WTC11 (cell line): ENCODE data around the gene ADGRE2. TPM values are rescaled to one million over a fixed set of nuclear protein-coding genes. Genes with fewer than 3 reads are reported as not detected.

Source experiments
- ATAC-seq: fragments of 200-7000 bp; cut with Tn5 transposase; 2 replicates; pipeline ENCODE4 v1.10.0; 2021; ENCODE audit warnings: mild to moderate bottlenecking, moderate library complexity
- CTCF ChIA-PET: fragments of 300-600 bp; sonication (Branson Sonifier 250); formaldehyde crosslinking; loops from one replicate; lab custom pipeline; 2021; ENCODE audit warnings: antibody characterized with exemption; lab: Charles Lee
- POLR2A ChIA-PET: fragments of 350-600 bp; sonication (Branson Sonifier 250); formaldehyde crosslinking; loops from one replicate; lab custom pipeline; 2021; ENCODE audit warnings: antibody characterized with exemption; lab: Charles Lee
- DNase-seq: peaks from one replicate; pipeline ENCODE4 v3.0.0; 2021; ENCODE audit warnings: low spot score
- H3K27ac Mint-ChIP-seq: 2 replicates; pipeline ENCODE4 v1.8.0; 2021; ENCODE audit warnings: mixed read lengths
- H3K27me3 Mint-ChIP-seq: 2 replicates; pipeline ENCODE4 v1.8.0; 2021; ENCODE audit warnings: low read depth, mild to moderate bottlenecking, moderate library complexity, mixed read lengths
- H3K36me3 Mint-ChIP-seq: 2 replicates; pipeline ENCODE4 v1.8.0; 2021; ENCODE audit warnings: mixed read lengths
- H3K4me1 Mint-ChIP-seq: 2 replicates; pipeline ENCODE4 v1.8.0; 2022; ENCODE audit warnings: mixed read lengths
- H3K4me3 Mint-ChIP-seq: 2 replicates; pipeline ENCODE4 v1.8.0; 2021; ENCODE audit warnings: mild to moderate bottlenecking, moderate library complexity, mixed read lengths
- H3K9me3 Mint-ChIP-seq: 2 replicates; pipeline ENCODE4 v1.8.0; 2021; ENCODE audit warnings: mixed read lengths
- AFF4 ChIP-seq: sonication (generic); formaldehyde crosslinking; IDR thresholded peaks from 2 replicates; pipeline ENCODE4 v1.8.1; 2023; ENCODE audit warnings: mild to moderate bottlenecking, missing genetic modification reagents, borderline replicate concordance
- ELF4 ChIP-seq: sonication (generic); formaldehyde crosslinking; IDR thresholded peaks from 2 replicates; pipeline ENCODE4 v1.8.1; 2022; ENCODE audit warnings: low read depth, mild to moderate bottlenecking, moderate library complexity, missing genetic modification reagents
- ETV6 ChIP-seq: sonication (generic); formaldehyde crosslinking; IDR thresholded peaks from 2 replicates; pipeline ENCODE4 v1.8.1; 2022; ENCODE audit warnings: mild to moderate bottlenecking, missing genetic modification reagents
- GTF2I ChIP-seq: fragments of 250-450 bp; sonication (Bioruptor Pico); conservative IDR thresholded peaks from 2 replicates; pipeline ENCODE4 v1.4.0; 2021; ENCODE audit warnings: mild to moderate bottlenecking
- JUN ChIP-seq: sonication (generic); formaldehyde crosslinking; IDR thresholded peaks from 2 replicates; pipeline ENCODE4 v1.8.0; 2023; ENCODE audit warnings: mild to moderate bottlenecking, missing genetic modification reagents
- MYBL2 ChIP-seq: sonication (generic); formaldehyde crosslinking; IDR thresholded peaks from 2 replicates; pipeline ENCODE4 v1.8.1; 2023; ENCODE audit warnings: mild to moderate bottlenecking, moderate library complexity, missing genetic modification reagents
- NFYB ChIP-seq: sonication (generic); formaldehyde crosslinking; conservative IDR thresholded peaks from 2 replicates; pipeline ENCODE4 v1.8.0; 2022; ENCODE audit warnings: low read depth, missing genetic modification reagents
- PRDM15 ChIP-seq: sonication (generic); formaldehyde crosslinking; IDR thresholded peaks from 2 replicates; pipeline ENCODE4 v1.8.0; 2022; ENCODE audit warnings: missing genetic modification reagents
- RELA ChIP-seq: sonication (generic); formaldehyde crosslinking; IDR thresholded peaks from 2 replicates; pipeline ENCODE4 v1.8.1; 2022; ENCODE audit warnings: missing genetic modification reagents, mild to moderate bottlenecking, borderline replicate concordance
- SP1 ChIP-seq: sonication (generic); formaldehyde crosslinking; conservative IDR thresholded peaks from 2 replicates; pipeline ENCODE4 v1.8.1; 2022; ENCODE audit warnings: missing genetic modification reagents
- TEAD1 ChIP-seq: sonication (generic); formaldehyde crosslinking; IDR thresholded peaks from 2 replicates; pipeline ENCODE4 v1.8.0; 2022; ENCODE audit warnings: mild to moderate bottlenecking, missing genetic modification reagents
- USF1 ChIP-seq: sonication (generic); formaldehyde crosslinking; IDR thresholded peaks from 2 replicates; pipeline ENCODE4 v1.8.0; 2022; ENCODE audit warnings: mild to moderate bottlenecking, missing genetic modification reagents
- ZNF416 ChIP-seq: fragments of 250-450 bp; sonication (Bioruptor Pico); IDR thresholded peaks from 2 replicates; pipeline ENCODE4 v1.9.0; 2021; ENCODE audit warnings: mild to moderate bottlenecking, inconsistent platforms
- ZNF671 ChIP-seq: fragments of 250-450 bp; sonication (Bioruptor Pico); IDR thresholded peaks from 2 replicates; pipeline ENCODE4 v1.8.0; 2021; ENCODE audit warnings: mild to moderate bottlenecking
- total RNA-seq: library from RNA; stranded (reverse); gene quantifications from 3 replicates; pipeline ENCODE4 v1.2.3, GENCODE V29; 2021
- TF ChIP-seq, protein P1 (sequence below): fragments of 200-600 bp; IDR thresholded peaks from 2 replicates; pipeline ENCODE4 v1.8.0; 2022; ENCODE audit warnings: antibody characterized with exemption
- TF ChIP-seq, protein P2 (sequence below): sonication (generic); formaldehyde crosslinking; IDR thresholded peaks from 2 replicates; pipeline ENCODE4 v1.8.0; 2022; ENCODE audit warnings: mild to moderate bottlenecking, missing genetic modification reagents
- TF ChIP-seq, protein P3 (sequence below): sonication (generic); formaldehyde crosslinking; IDR thresholded peaks from 2 replicates; pipeline ENCODE4 v1.8.0; 2022; ENCODE audit warnings: mild to moderate bottlenecking, missing genetic modification reagents

ADGRE2 gene
- total RNA-seq, 1 experiment from 2014 or later: 4.0 TPM

DNA sequence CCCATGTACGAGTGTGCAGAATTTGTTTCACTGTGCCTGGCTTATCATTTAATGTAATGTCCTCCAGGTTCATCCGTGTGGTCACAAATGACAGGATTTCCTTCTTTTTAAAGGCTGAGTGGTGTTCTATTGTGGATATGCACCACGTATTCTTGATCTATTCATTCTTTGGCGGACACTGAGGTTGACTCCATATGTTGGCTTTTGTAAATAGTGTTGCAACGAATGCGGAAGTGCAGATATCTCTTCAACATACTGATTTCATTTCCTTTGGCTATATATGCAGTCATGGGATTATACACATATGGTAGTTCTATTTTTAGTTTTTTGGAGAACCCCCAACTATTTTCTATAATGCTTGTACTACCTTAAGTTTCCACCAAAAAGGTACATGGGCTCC, 43.6 kb upstream of the ADGRE2 start:
- H3K9me3 Mint-ChIP-seq: peaks cover 33% of the 10 kb centered on the region

DNA sequence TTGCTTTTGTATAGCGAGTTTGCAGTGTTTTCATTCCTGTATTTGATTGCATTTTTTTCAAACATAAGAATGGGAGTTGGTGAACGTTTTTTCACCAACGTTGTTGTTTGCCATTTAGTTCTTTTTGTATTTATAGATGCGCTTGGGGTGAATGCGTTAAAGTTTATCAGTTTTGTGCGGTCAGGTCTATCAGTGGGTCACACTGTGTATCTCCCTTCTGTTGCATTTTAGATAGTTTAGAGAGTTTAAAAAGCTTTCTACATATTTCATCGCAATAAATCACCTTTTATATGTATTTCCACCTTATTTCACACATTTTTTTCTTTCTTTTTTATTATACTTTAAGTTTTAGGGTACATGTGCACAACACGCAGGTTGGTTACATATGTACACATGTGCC, 40.2 kb upstream of the ADGRE2 start:
- CTCF ChIA-PET: interaction anchor here (1.0 kb wide), 1 partner anchor 245 kb away, joined by 3 read pairs; no protein-coding TSS in a partner anchor
- ATAC-seq (no peak), DNase-seq (no peak)
- Mint-ChIP-seq H3K4me3 (no peak overlapping the region), H3K27ac (no peak overlapping the region), H3K27me3 (no peaks in the 10 kb centered on the region; the same call in 1 of the 2 replicates), H3K36me3 (no peaks in the 10 kb centered on the region), H3K4me1 (no peaks in the 10 kb centered on the region), H3K9me3 (peaks cover 11% of the 10 kb centered on the region; the same call in 1 of the 2 replicates)
- POLR2A ChIA-PET: no interaction called here
- TF ChIP-seq ZNF671 (CRISPR knock-in tag) (no peak), ZNF416 (CRISPR knock-in tag) (no peak), NFYB (CRISPR knock-in tag) (no peak), JUN (CRISPR knock-in tag) (no peak), AFF4 (no peak), SP1 (CRISPR knock-in tag) (no peak)
- TF ChIP-seq, protein P1, sequence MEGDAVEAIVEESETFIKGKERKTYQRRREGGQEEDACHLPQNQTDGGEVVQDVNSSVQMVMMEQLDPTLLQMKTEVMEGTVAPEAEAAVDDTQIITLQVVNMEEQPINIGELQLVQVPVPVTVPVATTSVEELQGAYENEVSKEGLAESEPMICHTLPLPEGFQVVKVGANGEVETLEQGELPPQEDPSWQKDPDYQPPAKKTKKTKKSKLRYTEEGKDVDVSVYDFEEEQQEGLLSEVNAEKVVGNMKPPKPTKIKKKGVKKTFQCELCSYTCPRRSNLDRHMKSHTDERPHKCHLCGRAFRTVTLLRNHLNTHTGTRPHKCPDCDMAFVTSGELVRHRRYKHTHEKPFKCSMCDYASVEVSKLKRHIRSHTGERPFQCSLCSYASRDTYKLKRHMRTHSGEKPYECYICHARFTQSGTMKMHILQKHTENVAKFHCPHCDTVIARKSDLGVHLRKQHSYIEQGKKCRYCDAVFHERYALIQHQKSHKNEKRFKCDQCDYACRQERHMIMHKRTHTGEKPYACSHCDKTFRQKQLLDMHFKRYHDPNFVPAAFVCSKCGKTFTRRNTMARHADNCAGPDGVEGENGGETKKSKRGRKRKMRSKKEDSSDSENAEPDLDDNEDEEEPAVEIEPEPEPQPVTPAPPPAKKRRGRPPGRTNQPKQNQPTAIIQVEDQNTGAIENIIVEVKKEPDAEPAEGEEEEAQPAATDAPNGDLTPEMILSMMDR: no peak

More for the DNA sequence above, 43.6 kb upstream of the ADGRE2 start:
- DNase-seq: no peak
- TF ChIP-seq RELA (no peak), TEAD1 (CRISPR knock-in tag) (no peak), ELF4 (CRISPR knock-in tag) (no peak), ETV6 (CRISPR knock-in tag) (no peak), USF1 (no peak), MYBL2 (CRISPR knock-in tag) (no peak), GTF2I (CRISPR knock-in tag) (no peak), PRDM15 (no peak)
- TF ChIP-seq, protein P2, sequence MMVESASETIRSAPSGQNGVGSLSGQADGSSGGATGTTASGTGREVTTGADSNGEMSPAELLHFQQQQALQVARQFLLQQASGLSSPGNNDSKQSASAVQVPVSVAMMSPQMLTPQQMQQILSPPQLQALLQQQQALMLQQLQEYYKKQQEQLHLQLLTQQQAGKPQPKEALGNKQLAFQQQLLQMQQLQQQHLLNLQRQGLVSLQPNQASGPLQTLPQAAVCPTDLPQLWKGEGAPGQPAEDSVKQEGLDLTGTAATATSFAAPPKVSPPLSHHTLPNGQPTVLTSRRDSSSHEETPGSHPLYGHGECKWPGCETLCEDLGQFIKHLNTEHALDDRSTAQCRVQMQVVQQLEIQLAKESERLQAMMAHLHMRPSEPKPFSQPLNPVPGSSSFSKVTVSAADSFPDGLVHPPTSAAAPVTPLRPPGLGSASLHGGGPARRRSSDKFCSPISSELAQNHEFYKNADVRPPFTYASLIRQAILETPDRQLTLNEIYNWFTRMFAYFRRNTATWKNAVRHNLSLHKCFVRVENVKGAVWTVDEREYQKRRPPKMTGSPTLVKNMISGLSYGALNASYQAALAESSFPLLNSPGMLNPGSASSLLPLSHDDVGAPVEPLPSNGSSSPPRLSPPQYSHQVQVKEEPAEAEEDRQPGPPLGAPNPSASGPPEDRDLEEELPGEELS: no peak
- TF ChIP-seq, protein P3, sequence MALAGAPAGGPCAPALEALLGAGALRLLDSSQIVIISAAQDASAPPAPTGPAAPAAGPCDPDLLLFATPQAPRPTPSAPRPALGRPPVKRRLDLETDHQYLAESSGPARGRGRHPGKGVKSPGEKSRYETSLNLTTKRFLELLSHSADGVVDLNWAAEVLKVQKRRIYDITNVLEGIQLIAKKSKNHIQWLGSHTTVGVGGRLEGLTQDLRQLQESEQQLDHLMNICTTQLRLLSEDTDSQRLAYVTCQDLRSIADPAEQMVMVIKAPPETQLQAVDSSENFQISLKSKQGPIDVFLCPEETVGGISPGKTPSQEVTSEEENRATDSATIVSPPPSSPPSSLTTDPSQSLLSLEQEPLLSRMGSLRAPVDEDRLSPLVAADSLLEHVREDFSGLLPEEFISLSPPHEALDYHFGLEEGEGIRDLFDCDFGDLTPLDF: no peak
- TF ChIP-seq, all 79 proteins: peak for 0
- peaks cover 7% of the 10 kb centered on the region for H3K27me3 Mint-ChIP-seq
- no peak overlapping the region for H3K4me3 Mint-ChIP-seq
- no peaks in the 10 kb centered on the region for H3K4me1 Mint-ChIP-seq
- ChIA-PET CTCF (interaction anchor here (0.6 kb wide), 1 partner anchor 88 kb away, joined by 3 read pairs; no protein-coding TSS in a partner anchor), POLR2A (no interaction called here)
- ATAC-seq: no peak
- H3K27ac Mint-ChIP-seq: no peak overlapping the region
- H3K36me3 Mint-ChIP-seq: no peaks in the 10 kb centered on the region
